GM21717 (cell line): ENCODE results near the gene BLNK.

Source experiments
- ATAC-seq: cut with Tn5 transposase; IDR thresholded peaks from one replicate; pipeline ENCODE4 v1.9.1; 2021; ENCODE audit warnings: mild to moderate bottlenecking, moderate library complexity; ENCODE audit not compliant: unreplicated experiment

Gene BLNK

GRCh38 chr10:96289218-96289910 lies 18.0 kb upstream of the BLNK start:
- ATAC-seq: no peak

DNA sequence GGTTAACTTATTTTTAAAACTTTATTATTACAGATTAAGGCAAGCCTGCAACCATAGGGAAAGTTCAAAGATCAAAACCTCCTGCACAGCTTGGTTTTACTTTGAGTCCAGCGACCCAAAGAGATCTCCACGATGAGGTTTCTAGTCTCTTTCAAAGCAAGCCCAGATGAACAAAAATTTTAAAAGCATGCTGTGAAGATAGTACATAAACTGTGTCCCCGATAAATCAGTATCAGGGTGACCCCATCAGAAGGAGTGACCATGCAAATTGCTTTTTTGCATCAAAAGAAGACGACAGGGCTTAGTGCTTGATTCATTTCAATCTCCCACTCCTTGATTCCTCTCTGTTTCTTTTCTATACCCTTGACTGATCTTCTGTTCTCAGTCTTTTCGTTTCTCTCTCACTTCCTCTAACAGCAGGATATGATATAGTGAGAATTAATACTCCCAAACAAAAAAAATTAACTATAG lies 16.8 kb upstream of the BLNK start:
- ATAC-seq: peak; percentile 70

GRCh38 chr10:96287392-96288105 lies 16.2 kb upstream of the BLNK start:
- ATAC-seq: peak; percentile 54

DNA sequence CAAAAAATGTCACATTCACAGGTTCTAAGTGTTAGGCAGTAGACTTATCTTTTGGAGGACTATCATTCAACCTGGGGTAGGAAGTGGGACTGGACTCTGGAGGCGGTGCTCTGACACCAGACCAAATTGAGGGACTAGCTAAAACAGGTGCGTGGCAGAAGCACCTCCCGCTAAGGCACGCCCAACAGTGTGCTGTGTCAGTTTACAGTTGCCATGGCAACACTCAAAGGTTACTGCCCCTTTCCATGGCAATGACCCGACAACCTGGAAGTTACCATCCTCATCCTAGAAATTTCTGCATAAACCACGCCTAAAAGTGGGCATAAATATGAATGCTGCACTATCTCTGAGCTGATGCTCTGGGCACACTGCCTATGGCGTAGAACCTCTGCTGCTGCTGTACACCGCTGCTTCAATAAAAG lies 14.0 kb upstream of the BLNK start:
- no peak for ATAC-seq

- ATAC-seq: no peak
Measured at GRCh38 chr10:96283756-96284155, 12.4 kb upstream of the BLNK start.

GRCh38 chr10:96283351-96283750 lies 12.0 kb upstream of the BLNK start:
- no peak for ATAC-seq

GRCh38 chr10:96281444-96282029 lies 10.2 kb upstream of the BLNK start:
- no peak for ATAC-seq

GRCh38 chr10:96280859-96281258 lies 9.5 kb upstream of the BLNK start:
- ATAC-seq: no peak

DNA sequence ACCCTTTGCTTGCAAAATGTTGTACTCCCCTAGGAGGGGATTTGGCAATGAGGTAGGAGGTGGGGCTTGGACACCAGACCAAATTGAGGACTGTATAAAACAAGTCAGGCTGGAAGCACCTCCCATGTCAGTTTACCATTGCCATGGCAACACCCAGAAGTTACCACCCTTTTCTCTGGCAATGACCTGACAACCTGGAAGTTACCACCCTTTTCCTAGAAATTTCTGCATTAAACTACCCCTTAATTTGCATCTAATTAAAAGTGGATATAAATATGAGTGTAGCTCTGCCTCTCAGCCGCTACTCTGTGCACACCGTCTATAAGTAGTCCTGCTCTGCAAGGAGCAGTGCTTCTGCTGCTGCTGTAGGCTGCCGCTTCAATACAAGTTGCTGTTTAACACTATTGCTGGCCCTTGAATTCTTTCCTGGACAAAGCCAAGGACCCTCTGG lies 7.8 kb upstream of the BLNK start:
- no peak for ATAC-seq

- no peak for ATAC-seq
Measured at GRCh38 chr10:96276831-96277230, 5.5 kb upstream of the BLNK start.

DNA sequence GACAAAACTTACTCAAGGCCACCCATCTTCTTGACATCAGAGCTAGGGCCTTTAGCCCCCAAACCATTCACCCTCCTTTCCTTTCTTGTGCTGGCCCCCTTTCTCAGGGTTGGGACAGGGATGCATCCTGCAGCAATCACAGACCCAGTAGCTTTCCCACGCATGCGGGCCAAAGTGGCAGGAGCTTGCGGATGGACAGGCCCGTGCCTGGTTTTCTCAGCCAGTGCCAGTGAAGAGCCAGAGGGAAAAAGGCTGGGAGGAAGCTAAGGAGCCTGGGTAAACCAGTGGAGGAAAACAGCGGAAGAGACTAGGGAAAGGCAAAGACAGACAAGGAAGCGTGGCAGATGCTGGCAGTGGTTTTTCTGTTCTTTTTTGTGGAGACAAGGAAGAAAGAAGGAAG lies 5.1 kb upstream of the BLNK start:
- ATAC-seq: no peak

DNA sequence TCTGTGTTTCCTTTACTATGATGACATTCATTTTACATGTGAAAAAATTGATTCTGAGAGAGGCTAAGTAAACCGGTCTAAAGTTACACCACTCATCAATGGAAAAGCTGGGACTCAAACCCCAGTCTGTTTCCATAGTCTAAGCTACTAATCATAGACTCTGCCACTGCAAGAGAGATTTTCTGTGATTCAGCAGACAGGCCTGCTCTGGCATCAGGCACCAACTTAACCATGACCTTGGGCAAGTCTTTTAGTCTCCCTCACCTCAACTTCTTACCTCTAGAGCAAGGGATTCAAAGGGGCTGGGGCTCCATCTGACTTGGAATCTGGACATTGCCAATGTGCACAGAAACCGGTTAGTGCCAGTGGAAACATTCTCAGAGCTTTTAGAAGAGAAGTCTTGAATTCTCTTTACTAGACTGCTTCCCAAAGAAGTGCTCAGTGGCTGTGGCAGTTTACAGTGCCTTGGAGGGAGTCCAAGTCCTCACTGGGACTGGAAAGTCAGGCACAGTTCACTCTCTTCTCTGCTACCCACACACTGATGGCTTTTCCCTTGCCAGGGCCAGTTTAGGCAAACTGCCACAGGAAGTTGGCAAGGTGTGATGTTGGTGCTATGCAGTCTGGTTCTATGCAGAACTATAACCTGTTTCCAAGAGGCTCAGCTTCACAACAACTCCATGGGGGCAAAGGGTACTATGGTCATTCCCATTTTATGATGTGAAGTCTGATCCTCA lies 4.5 kb upstream of the BLNK start:
- ATAC-seq: no peak

GRCh38 chr10:96272316-96273280 lies 1.2 kb upstream of the BLNK start:
- peak; percentile 6 for ATAC-seq

DNA sequence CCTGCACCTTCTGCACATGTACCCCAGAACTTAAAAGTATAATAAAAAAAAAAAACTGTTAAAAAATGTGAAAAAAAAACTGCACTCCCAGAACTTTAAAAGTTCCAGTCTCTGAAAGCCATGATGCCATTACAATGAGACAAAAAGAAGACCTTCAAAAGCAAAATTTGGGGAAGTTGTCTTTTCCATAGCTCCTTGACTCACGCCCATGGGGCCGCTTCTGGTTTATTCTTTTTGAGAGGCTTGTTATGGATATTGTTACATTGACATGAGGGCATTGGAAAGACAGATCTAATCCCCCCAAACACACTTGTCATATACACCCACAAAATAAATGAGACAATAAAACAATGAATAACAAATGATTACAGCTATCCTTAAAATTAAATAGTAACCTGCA lies 798 bp downstream of the BLNK start:
- no peak for ATAC-seq

GRCh38 chr10:96269438-96270300 lies 1.7 kb downstream of the BLNK start:
- ATAC-seq: no peak

GRCh38 chr10:96268341-96268909 lies 2.9 kb downstream of the BLNK start:
- no peak for ATAC-seq

DNA sequence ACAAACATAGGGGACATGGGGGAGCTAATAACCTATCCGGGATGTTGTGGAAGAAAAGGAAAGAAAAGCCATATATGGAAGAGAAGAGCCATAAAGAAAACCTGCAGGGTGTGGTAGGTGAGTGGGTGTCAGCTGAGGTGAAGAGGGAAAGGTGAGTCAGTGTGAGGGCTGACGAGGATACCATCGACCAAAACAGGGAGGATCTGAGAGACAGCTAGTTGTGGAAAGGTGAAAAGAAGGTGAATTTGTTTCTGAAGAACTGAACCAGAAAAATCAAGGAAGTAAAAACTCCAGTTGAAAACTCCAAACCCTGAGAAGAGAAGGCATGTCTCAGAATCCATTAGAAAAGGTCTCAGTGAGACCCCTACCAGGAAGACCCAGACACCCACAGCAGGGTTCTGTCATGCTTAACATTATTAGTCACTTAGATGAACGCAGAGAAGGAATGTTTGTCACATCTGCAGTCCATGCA lies 4.1 kb downstream of the BLNK start:
- no peak for ATAC-seq

DNA sequence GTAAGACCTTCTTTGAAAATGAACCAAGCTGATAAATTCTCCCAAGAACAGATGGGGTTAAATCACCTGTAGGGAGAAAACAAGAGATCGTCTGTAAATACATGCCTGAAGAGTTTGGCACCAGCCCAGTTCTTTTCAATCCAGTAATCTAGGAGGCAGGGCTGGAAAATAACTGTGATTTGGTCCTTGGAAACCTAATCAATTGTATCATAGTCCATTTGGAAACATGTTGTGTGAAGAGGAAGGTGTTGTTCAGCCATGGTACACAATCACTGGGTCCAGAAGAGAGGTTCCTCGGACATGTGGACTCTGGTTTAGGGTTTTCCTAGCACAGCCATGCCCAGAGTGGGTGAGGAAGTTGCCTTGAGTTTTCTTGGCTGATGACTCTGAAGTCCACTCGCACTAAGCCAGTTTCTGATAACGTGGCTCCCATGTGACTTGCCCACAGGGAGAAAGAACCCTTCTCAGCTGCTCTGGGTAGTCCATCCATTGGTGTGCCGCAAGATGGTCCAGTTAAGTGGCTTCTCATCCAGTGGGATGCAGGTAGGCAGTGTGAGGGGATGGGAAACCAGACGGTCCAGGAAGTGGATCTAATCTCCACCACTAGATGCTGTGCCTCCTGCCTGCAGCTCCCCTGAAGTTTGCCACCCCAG lies 5.1 kb downstream of the BLNK start:
- no peak for ATAC-seq
